Measurements from ENCODE around the gene PCTP. TPM values are rescaled to one million over a fixed set of nuclear protein-coding genes. Genes with fewer than 3 reads are reported as not detected.

Gene PCTP
- total RNA-seq, 1 experiment from 2014 or later: 17.1 TPM

DNA sequence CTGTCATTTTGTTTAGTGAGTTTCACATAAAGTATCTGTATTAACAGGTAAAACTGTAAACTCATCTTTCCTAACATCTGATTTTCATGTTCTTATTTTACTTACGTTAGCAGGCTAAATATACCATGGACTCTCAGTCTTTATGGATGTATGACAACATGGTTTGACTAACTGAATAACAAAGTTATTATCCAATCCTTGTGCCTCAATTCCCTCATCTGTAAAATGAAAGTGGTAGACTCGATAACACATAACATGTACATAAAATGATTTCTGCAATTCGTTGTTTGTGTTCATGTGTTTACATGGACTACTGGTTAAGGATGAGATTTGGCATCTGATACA lies 9.5 kb upstream of the PCTP start:
- DNase-seq: no peak
- no peaks in the 10 kb centered on the region for H4K20me1 ChIP-seq (ENCODE audit: control insufficient read depth, insufficient read depth, insufficient read length)
- no peaks in the 10 kb centered on the region for H3K4me1 Mint-ChIP-seq

More for the DNA sequence above, 9.5 kb upstream of the PCTP start:
- H2AK5ac ChIP-seq (ENCODE audit: insufficient read length, low read length): no peak overlapping the region
- no peak overlapping the region for H3K27ac ChIP-seq (ENCODE audit: insufficient read length, low read depth, low read length)
- no peak overlapping the region for H3K56ac ChIP-seq (ENCODE audit: insufficient read length, low read depth, low read length)
- no peak overlapping the region for H3T11ph ChIP-seq (ENCODE audit: low read length)
- no peak overlapping the region for H3K4me3 Mint-ChIP-seq
- H4K5ac ChIP-seq (ENCODE audit: insufficient read length, low read depth, low read length): no peak overlapping the region
- H2BK20ac ChIP-seq (ENCODE audit: low read depth, low read length, poor library complexity, severe bottlenecking): no peak overlapping the region
- no peaks in the 10 kb centered on the region for H3K23me2 ChIP-seq (ENCODE audit: insufficient read length, low read depth, low read length, poor library complexity, severe bottlenecking)
- no peak overlapping the region for H3K4me2 ChIP-seq (ENCODE audit: insufficient read depth, insufficient read length, low read length)
- no peaks in the 10 kb centered on the region for H3K27me3 Mint-ChIP-seq (ENCODE audit: low read depth)
- no peaks in the 10 kb centered on the region for H3K79me1 ChIP-seq (ENCODE audit: insufficient read depth, low read depth, low read length, poor library complexity, severe bottlenecking)
- TF ChIP-seq, protein P1, sequence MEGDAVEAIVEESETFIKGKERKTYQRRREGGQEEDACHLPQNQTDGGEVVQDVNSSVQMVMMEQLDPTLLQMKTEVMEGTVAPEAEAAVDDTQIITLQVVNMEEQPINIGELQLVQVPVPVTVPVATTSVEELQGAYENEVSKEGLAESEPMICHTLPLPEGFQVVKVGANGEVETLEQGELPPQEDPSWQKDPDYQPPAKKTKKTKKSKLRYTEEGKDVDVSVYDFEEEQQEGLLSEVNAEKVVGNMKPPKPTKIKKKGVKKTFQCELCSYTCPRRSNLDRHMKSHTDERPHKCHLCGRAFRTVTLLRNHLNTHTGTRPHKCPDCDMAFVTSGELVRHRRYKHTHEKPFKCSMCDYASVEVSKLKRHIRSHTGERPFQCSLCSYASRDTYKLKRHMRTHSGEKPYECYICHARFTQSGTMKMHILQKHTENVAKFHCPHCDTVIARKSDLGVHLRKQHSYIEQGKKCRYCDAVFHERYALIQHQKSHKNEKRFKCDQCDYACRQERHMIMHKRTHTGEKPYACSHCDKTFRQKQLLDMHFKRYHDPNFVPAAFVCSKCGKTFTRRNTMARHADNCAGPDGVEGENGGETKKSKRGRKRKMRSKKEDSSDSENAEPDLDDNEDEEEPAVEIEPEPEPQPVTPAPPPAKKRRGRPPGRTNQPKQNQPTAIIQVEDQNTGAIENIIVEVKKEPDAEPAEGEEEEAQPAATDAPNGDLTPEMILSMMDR (conservative IDR thresholded peaks at IDR 0.05): no peak
- H3K14ac ChIP-seq (ENCODE audit: insufficient read depth, low read length): no peak overlapping the region
- H3K9me3 ChIP-seq (ENCODE audit: control insufficient read depth, low read depth, low read length): no peaks in the 10 kb centered on the region
- H3K27ac Mint-ChIP-seq: no peak overlapping the region
- no peak overlapping the region for H2AFZ ChIP-seq (ENCODE audit: low read length)
- H3K27me3 ChIP-seq (ENCODE audit: insufficient read depth, low read length): no peaks in the 10 kb centered on the region
- no peak overlapping the region for H2BK120ac ChIP-seq (ENCODE audit: low read depth, low read length, poor library complexity, severe bottlenecking)
- H4K8ac ChIP-seq (replicated peaks; ENCODE audit: insufficient read length, low read depth, low read length): no peak overlapping the region
- H3K9me3 Mint-ChIP-seq: no peaks in the 10 kb centered on the region
- no peak overlapping the region for H2BK5ac ChIP-seq (ENCODE audit: insufficient read length, low read length)
- H3K4me1 ChIP-seq (ENCODE audit: insufficient read depth, low read length): no peaks in the 10 kb centered on the region
- no peaks in the 10 kb centered on the region for H3K79me2 ChIP-seq (ENCODE audit: insufficient read depth, low read length)
- H3K23ac ChIP-seq (ENCODE audit: insufficient read length, low read depth, low read length): no peak overlapping the region
- no peak overlapping the region for H2BK12ac ChIP-seq (ENCODE audit: insufficient read length, low read depth, low read length)
- no peak overlapping the region for H2BK15ac ChIP-seq (ENCODE audit: low read depth, low read length)
- H3K36me3 Mint-ChIP-seq (ENCODE audit: insufficient read depth in 1 of 3, low read depth in 3 of 3): no peaks in the 10 kb centered on the region
- no peak overlapping the region for H3K4ac ChIP-seq (ENCODE audit: low read depth, low read length)
- H3K18ac ChIP-seq (ENCODE audit: insufficient read length, low read depth, low read length): no peak overlapping the region
- H3K9ac ChIP-seq (ENCODE audit: extremely low read depth, insufficient read length, low read length): no peak overlapping the region
- no peak overlapping the region for H4K91ac ChIP-seq (ENCODE audit: insufficient read length, low read depth, low read length)
- no CpG with 5 or more reads among the region's 3 CpGs for WGBS (ENCODE audit: extremely low coverage, insufficient read length, low lambda C conversion rate)
